HG03432 (cell line): ENCODE results near the gene CSTPP1.

Experiments used
- ATAC-seq: cut with Tn5 transposase; IDR thresholded peaks from one replicate; pipeline ENCODE4 v1.9.1; 2021; ENCODE audit warnings: mild to moderate bottlenecking, moderate library complexity; ENCODE audit not compliant: unreplicated experiment

CSTPP1 gene

DNA sequence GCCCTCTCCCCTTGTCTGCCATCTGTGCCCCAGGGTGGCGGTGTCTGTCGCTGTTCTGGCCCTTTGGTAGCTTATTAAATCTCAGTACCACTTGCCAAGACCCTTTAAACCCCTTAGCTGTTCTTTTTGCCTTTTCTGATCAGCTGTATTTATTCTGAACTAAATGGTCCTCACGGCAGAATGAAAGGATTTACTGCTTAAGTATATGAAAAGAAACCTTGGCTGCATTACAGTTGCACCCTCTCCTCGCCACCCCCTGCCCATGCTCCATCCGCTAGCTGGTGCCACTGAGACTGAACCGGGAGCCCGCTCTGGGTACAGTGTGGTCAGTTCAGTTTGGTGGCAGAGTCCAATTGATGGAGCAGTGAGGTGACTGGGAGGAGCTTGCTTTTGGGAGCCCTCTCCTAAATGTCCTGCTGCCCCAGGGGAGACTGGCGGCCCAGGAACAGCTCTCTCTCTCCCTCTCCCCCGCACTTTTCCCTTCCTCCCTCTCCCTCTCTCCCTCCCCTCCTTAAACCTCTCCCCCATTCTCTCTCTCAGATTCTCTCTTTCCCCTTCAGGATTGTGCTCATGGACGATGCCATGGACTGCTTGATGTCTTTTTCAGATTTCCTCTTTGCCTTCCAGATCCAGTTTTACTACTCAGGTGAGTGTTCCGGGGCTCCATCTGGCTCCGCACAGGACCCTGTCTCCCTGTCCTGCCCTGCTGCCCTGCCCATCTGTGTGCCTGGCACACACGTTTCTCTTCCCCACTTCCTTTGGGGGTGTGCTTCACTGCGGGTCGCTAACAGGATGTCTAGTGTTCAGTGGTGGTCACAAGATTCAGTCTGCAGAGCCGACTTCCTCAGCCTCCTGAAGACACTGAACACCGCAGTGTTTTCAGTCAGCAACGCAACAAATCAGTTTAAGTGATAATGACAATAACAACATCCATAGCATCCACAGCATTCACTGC, 218.3 kb downstream of the CSTPP1 start:
- ATAC-seq, result no peak

GRCh38 chr11:47155879-47156278, 219.3 kb downstream of the CSTPP1 start:
- ATAC-seq, result no peak

DNA sequence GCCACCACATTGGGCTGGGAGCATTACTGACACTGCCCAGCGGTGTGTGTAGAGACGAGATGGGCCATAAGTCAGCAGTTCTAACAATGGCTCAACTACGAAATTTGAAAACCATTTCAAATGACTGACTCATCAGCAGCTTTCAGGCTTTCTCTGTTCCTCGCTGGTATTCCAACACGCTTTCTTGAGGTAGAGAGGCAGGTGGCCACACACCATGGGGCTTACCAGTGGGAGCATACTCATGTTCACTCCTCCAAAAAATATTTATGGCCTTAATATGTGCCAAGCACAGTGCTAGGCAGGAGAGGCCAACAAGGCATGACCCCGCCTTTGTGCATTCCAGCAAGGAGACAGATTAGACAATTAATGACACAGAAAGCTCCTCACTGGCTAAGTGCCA, 219.8 kb downstream of the CSTPP1 start:
- ATAC-seq, result no peak

DNA sequence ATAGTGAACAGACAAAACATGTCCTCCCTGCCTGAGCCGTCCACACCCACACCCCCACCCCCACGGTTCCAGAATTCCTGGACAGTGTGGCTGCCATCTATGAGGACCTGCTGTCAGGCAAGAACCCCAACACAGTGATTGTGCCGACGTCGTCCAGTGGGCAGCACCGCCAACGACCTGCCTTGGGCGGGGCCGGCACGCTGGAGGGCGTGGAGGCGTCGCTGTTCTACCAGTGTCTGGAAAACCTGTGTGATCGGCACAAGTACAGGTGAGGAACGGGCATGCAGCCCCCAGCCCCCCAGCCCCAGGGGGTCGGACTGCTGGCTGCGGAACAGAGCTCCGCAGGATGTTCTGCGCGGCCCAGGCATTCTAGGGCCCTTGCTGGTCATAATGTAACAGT, 220.4 kb downstream of the CSTPP1 start:
- no peak for ATAC-seq

GRCh38 chr11:47157805-47158204, 221.2 kb downstream of the CSTPP1 start:
- no peak for ATAC-seq

DNA sequence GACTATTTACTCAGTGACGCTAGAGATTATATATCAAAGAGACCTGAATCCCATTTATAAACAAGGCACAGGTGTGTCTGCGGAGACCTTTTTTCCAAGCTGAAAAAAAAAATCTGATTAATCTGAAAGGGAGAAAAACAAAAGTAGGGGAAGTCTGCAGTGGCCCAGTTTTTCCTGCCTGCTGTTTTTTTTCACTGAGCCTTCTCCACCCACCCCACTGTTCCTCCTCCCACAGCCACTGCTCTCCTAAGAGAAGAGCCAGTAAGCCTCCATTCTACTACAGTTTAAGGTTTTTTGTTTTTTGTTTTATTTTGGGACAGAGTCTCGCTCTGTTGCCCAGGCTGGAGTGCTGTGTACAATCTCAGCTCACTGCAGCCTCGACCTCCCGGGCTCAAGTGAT, 221.7 kb downstream of the CSTPP1 start:
- no peak for ATAC-seq

GRCh38 chr11:47160753-47161133, 224.2 kb downstream of the CSTPP1 start:
- ATAC-seq, result peak; percentile 4

DNA sequence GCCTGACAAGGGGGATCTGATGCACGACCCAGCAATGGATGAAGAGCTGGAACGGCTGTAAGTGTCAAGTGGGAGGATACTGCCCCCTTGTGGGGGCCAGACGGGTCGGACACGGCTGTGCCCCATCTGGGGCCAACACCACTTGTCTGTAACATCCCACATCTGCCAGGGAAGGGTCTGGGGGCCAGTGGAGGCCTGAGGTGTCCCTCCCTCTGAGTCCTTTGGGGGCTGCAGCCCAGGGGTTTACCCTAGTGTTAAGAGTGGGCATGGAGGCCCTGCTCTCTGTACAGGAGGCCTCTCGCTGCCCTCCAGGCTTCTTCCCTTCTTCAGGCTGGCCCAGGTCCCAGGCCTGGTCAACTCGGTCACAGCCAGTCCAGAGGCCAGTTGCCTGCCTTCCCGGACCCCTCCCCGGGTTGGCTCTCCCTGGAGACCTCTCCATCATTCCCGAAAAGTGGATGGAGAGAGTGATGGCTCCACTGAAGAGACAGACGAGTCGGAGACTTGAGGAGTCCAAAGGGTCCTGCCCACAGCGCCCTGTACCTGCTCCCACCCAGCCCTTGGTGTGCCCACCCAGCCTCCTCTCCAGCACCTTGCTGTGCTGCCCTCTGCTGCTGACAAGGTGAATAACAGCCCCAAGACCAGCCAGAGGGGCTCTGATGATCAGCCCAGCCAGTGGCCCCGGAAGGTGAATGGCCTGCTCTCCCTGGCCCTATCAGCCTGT, 224.7 kb downstream of the CSTPP1 start:
- ATAC-seq, result peak; percentile 74

DNA sequence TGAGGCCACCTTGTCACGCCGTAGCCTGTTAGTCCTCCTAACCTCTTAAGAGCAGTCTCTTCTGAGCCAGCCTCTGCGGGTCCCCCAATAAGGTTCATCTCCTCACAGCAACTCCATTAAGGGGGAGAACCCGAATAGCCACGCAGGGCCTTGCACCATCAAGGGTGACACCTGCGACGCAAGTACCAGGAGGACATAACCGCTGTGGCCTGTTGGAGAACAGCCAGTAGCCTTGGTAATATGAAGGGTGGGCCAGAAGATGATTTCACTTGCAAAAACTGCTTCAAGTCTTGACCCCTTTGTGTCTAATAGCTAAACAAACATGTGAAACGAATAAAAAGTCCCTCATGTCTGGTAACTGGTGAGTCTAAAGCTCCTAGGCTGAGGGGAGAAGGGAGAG, 225.3 kb downstream of the CSTPP1 start:
- no peak for ATAC-seq

DNA sequence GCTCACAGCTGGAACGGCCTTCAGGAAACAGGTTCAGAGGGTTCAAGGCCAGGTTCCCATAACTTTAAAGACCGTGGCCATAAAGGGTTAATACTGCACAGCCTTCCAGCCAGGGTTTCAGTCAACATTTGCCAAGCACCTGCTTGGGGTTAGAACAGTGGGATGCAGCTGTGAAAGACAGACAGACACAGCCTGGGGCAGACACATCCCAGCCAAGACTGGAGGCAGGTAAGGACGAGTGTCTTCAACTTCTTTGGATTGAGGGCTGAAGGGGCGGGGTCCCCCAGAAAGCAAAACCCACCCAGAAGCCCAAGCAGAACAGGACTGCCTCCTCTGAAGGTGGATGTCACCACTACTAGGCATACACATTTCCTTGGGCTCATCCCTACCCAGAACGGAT, 225.9 kb downstream of the CSTPP1 start:
- ATAC-seq, result no peak

DNA sequence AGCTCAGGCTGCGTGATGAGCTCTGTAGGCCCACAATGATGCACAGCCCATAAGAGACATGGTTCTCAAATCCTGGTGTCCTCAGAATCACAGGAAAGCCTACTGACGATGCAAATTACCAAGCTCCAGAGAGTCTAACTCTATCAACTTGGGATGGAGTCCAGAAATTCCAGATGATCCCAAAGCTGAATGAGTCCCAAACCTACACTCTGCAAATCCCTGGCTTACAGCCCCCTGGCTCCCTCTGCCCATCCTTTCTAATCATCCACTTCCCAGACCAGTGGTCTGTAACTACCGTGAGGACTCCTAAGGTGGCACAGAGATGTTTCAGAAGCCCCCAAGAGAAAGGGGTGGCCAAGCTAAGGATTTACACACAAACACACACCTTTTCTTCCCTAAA, 226.6 kb downstream of the CSTPP1 start:
- ATAC-seq, result no peak

GRCh38 chr11:47163898-47164297, 227.3 kb downstream of the CSTPP1 start:
- no peak for ATAC-seq

- no peak for ATAC-seq
These were observed 227.8 kb downstream of the CSTPP1 start for GRCh38 chr11:47164321-47164720.

DNA sequence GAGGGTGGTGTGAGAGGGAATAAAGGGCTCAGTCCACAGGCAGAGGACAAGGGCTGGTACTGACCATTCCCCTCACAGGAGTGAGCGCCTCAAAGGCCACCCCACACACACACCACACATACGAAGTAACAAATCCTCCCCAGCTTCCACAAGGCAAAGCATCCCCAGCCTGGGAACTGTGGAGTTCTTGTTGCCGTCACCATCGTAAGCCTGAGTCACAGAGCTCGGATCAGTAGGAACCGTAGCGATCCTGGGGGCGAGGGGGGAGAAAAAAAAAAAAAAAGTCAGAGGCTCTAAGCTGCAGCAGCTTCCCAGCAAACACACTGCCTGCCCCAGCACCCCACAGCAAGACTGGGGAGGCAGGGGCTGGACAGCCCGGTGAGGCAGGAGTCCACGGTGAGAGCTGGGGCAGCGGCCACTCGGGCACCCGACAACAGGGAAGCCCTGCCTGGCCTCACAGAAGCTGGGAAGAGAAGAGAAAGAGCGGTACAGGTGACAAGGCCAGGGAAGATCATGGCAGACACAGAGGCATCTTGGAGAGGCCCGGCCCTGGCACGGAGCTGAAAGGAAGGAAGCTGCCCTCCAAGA, 228.8 kb downstream of the CSTPP1 start:
- ATAC-seq, result no peak

DNA sequence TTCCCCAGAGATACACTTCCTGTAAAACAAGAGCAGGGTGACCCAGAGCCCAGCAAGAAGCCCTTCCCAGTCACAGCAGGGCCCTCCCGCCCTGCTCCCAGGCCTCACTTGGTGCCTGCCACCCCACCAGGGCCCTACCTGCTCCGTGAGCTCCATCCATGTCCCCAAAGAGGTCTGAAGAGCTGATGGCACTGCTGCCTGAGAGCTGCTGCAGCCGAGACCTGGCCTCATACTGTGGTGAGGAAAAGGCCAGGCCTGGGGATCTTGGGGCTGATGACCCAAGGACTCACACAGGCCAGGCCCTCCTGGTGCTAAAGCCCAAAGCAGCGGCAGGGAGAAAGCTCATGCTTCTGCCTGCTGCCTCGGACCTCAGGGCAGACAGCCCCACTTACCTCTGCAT, 229.8 kb downstream of the CSTPP1 start:
- no peak for ATAC-seq

DNA sequence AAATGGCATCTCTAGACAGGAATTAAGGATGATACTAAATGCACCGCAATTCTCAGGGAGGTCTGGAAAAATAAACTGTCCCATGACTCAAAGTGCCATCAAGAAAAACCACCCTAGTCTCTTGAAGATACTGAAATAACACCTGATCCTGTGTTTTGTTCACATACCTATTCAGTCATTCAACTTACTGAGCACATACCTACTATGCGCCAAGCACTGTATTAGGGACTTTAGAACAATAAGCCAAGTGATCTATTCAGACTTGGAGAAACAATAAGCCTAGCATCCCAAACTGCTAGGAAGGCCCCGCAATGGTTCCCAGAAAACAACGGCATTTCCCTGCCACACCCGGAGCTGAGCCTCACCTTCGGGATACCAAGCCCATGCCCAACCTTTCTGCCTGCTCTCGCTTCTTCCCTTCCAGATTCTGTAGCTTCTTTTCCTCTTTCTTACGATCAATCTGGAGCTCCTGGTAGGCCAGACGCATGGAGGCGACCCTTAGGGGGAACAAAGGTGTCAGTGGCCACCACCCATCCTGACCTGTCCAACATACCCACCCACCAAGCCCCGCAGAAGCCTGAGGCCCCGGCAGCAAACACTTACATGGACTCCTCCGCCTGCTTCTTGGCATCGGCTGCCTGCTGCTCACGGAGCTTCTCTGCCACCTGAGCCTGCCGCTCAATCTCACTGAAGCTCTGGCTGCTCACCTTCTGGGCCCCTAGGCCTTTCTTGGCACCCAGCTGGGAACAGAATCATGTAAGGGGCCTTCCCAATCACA, 234.7 kb downstream of the CSTPP1 start:
- no peak for ATAC-seq

DNA sequence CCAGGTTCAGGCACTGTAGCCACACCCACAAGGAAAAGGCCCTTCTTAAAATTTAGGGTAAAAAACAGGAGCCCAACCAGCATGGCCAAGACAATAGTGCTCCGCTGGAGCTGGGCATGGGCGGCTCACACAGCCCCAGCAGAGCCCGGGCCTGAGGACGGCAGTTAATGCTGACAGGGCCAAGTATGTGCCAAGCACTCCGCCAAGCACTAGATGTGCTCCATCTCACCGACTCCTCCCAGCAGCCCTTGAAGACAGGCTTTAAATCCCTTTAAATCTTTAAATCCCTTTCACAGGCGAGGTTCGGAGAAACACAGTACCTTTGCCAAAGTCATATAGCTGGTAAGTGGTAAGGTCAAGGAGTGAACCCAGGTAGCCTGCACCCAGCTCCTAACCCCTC, 235.3 kb downstream of the CSTPP1 start:
- no peak for ATAC-seq

DNA sequence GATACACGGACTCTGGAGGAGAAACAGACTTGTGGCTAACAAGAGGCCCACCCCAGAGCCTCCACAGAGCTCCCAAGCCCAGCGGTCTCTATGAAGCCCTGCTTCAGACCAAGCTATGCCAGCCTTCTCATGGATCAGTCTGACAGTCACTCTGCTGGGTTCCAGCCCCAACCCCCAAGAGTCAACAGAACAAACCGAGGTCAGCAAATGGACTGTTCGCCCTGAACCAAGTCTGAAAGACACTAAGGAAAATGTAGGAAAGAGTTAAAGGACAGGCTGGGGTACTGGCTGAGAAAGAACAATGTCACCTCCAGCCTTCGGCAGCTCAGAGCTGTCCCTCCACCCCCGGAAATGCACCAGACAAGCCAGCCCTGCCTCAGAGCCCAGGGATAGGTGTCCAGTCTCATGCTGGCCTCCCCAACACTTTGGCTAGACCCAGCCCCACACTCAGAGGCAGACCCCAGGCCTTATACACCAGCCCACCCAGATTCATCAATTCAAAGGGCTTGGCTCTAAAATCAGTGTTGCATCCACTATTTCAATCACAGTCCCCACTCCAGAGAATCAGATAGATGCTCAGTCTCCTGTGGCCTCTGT, 236.3 kb downstream of the CSTPP1 start:
- no peak for ATAC-seq

DNA sequence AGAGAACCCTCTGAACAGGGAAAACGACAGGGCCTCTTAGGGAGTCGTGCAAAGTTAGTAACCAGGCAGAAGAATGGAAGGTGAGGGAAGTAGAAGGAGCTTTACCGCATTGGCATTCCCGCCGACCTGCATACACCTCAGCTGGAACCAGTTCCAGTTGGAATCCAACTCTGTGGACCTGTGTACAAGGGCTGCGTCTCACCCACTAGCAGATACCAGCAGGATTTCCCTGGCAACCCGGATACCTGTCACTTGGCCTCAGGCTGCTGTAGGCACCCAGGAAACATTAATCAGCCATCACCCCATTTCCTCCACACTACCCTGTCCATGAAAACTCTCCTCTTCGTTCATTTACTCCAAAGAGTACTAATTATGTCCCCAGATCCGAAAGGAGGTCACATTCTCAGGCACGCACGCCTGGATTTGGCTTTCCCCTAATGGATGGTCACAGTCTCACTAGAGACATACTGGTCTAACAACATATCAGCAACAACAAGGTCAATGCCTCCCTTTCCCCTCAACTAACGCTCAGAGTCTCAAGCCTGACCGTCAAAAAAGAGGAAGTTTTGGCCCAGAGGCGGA, 239.3 kb downstream of the CSTPP1 start:
- no peak for ATAC-seq
